Measurements from ENCODE around the gene SMCR8. TPM values are rescaled to one million over a fixed set of nuclear protein-coding genes. Genes with fewer than 3 reads are reported as not detected.

The SMCR8 gene
- total RNA-seq, 2 donors from 2014 or later: 20.7 to 22.2 TPM

DNA sequence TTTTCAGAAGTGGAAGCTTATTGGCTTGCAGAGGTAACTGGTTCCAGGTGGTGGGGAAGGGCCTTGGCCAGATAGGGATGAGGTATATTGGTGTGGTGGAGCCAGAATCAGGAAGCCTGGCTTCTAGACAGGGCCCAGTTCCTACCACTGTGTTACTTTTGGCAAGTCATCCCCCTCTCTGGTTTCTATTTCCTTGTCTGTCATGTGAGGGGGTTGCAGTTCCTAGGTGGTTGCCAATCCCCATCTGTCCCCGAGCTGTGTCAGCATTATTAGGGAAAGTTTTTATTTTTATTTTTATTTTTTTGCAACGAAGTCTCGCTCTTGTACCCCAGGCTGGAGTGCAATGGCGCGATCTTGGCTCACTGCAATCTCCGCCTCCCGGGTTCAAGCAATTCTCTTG is 3.0 kb downstream of the SMCR8 start:
- H3K9ac ChIP-seq (ENCODE audit: extremely low read depth, low read length, poor library complexity, severe bottlenecking): no peak overlapping the region
- peaks cover 17% of the 10 kb centered on the region for H3K4me1 ChIP-seq (ENCODE audit: control insufficient read depth, insufficient read depth, low read length)
- no peak for DNase-seq
- TF ChIP-seq, protein P1, sequence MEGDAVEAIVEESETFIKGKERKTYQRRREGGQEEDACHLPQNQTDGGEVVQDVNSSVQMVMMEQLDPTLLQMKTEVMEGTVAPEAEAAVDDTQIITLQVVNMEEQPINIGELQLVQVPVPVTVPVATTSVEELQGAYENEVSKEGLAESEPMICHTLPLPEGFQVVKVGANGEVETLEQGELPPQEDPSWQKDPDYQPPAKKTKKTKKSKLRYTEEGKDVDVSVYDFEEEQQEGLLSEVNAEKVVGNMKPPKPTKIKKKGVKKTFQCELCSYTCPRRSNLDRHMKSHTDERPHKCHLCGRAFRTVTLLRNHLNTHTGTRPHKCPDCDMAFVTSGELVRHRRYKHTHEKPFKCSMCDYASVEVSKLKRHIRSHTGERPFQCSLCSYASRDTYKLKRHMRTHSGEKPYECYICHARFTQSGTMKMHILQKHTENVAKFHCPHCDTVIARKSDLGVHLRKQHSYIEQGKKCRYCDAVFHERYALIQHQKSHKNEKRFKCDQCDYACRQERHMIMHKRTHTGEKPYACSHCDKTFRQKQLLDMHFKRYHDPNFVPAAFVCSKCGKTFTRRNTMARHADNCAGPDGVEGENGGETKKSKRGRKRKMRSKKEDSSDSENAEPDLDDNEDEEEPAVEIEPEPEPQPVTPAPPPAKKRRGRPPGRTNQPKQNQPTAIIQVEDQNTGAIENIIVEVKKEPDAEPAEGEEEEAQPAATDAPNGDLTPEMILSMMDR (conservative IDR thresholded peaks at IDR 0.05): no peak
- Mint-ChIP-seq H3K27ac (no peak overlapping the region), H3K9me3 (no peaks in the 10 kb centered on the region), H3K4me1 (peaks cover 44% of the 10 kb centered on the region), H3K4me3 (peak overlapping the region; percentile 22), H3K36me3 (ENCODE audit: low read depth) (peaks cover 34% of the 10 kb centered on the region), H3K27me3 (ENCODE audit: insufficient read depth) (no peaks in the 10 kb centered on the region)
- peak overlapping the region; percentile 73 for H3K4me3 ChIP-seq (ENCODE audit: low read length)
- 67 to 85% methylated on average over 2 to 7 of the region's 7 CpGs for WGBS, 2 experiments (ENCODE audit: insufficient coverage in 1 of 2, insufficient read length in 1 of 2)
- H3K27me3 ChIP-seq (ENCODE audit: control insufficient read depth, insufficient read depth, low read length, poor library complexity, severe bottlenecking): no peaks in the 10 kb centered on the region
- no peak overlapping the region for H3K27ac ChIP-seq (ENCODE audit: low read depth, low read length)
- H3K9me3 ChIP-seq (ENCODE audit: control insufficient read depth, low read length): no peaks in the 10 kb centered on the region
- peaks cover 29% of the 10 kb centered on the region for H3K36me3 ChIP-seq (ENCODE audit: control insufficient read depth, insufficient read depth, low read length)

DNA sequence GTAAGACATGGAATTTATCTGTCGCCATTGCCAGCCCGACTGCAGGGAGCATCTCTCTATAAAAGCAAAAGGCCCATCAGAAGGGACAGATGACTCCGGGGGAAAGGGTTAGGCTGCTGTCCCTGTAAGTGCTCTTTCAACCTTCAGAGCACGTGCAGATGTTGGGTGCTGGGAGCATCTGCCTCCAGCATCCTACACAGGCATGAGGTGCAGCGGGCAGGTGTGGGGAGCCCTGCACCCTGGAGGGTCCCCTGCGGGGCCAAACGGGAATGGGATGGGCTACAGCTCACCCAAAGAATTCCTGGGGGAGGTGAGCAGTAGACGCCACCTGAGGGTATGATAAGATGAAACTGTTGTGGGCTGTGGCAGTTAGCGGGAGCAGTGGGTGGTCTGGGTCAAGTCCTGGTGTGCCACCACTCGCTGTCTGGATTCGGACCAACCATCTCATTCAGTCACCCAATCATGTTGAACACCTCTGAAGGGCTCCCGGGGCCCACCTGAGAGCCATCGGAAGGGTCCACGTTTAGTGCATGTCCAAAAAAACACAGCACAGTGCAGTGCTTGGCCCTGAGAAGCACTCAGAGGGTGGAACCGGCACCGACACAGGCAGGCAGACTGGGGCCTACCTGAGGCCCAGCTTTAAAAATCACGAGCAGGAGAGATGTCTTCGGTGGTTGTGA is 3.8 kb downstream of the SMCR8 start:
- Mint-ChIP-seq H3K36me3 (ENCODE audit: low read depth) (peaks cover 39% of the 10 kb centered on the region), H3K9me3 (no peaks in the 10 kb centered on the region), H3K4me1 (peaks cover 38% of the 10 kb centered on the region), H3K27me3 (ENCODE audit: insufficient read depth) (no peaks in the 10 kb centered on the region), H3K4me3 (peak overlapping the region; percentile 22), H3K27ac (peak overlapping the region; percentile 13)
- Histone ChIP-seq H3K4me3 (ENCODE audit: low read length) (peak overlapping the region; percentile 49), H3K9ac (ENCODE audit: extremely low read depth, low read length, poor library complexity, severe bottlenecking) (no peak overlapping the region), H3K27me3 (ENCODE audit: control insufficient read depth, insufficient read depth, low read length, poor library complexity, severe bottlenecking) (no peaks in the 10 kb centered on the region), H3K9me3 (ENCODE audit: control insufficient read depth, low read length) (no peaks in the 10 kb centered on the region), H3K27ac (ENCODE audit: low read depth, low read length) (no peak overlapping the region), H3K4me1 (ENCODE audit: control insufficient read depth, insufficient read depth, low read length) (peaks cover 17% of the 10 kb centered on the region), H3K36me3 (ENCODE audit: control insufficient read depth, insufficient read depth, low read length) (peaks cover 35% of the 10 kb centered on the region)
- WGBS, 2 experiments (ENCODE audit: insufficient coverage in 1 of 2, insufficient read length in 1 of 2): 89 to 90% methylated on average over 14 to 18 of the region's 18 CpGs
- TF ChIP-seq, protein P1 (conservative IDR thresholded peaks at IDR 0.05): no peak
- DNase-seq: peak; percentile 50

DNA sequence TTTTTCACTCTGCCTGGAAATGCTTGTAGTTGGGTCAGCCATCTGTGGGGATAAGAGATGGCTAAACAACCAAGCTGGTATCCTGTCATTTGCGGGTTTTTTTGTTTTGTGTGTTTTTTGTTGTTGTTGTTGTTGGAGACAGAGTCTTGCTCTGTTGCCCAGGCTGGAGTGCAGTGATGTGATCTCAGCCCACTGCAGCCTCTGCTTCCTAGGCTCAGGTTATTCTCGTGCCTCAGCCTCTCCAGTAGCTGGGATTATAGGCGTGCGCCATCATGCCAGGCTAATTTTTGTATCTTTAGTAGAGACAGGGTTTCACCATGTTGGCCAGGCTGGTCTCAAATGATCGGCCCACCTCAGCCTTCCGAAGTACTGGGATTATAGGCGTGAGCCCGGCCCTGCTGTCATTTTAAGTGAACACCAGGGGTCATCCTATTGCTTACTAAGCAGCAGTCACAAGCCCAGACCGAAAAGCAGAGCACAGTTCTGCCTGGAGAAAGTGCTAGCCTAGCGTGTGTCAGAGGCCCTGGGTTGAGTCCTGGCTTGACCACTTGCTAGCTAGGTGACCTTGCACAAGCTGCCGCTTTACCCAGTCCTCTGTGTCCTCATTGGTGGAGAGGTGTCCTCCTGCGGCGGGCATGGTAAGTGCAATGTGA is 4.6 kb downstream of the SMCR8 start:
- Mint-ChIP-seq H3K4me3 (no peak overlapping the region), H3K9me3 (no peaks in the 10 kb centered on the region), H3K36me3 (ENCODE audit: low read depth) (peaks cover 48% of the 10 kb centered on the region), H3K4me1 (peaks cover 37% of the 10 kb centered on the region), H3K27me3 (ENCODE audit: insufficient read depth) (no peaks in the 10 kb centered on the region), H3K27ac (peak overlapping the region; percentile 13)
- H3K27ac ChIP-seq (ENCODE audit: low read depth, low read length): no peak overlapping the region
- no peak overlapping the region for H3K9ac ChIP-seq (ENCODE audit: extremely low read depth, low read length, poor library complexity, severe bottlenecking)
- H3K4me3 ChIP-seq (ENCODE audit: low read length): no peak overlapping the region
- H3K9me3 ChIP-seq (ENCODE audit: control insufficient read depth, low read length): peaks cover under 1% of the 10 kb centered on the region
- 76% methylated on average over 10 to 13 of the region's 13 CpGs for WGBS, 2 experiments (ENCODE audit: insufficient coverage in 1 of 2, insufficient read length in 1 of 2)
- no peaks in the 10 kb centered on the region for H3K27me3 ChIP-seq (ENCODE audit: control insufficient read depth, insufficient read depth, low read length, poor library complexity, severe bottlenecking)
- peaks cover 17% of the 10 kb centered on the region for H3K4me1 ChIP-seq (ENCODE audit: control insufficient read depth, insufficient read depth, low read length)
- TF ChIP-seq, protein P1 (conservative IDR thresholded peaks at IDR 0.05): peak; percentile 76
- H3K36me3 ChIP-seq (ENCODE audit: control insufficient read depth, insufficient read depth, low read length): peaks cover 43% of the 10 kb centered on the region
- DNase-seq: peak; percentile 88
